ENCODE measurements around the gene WDR88. TPM values are rescaled to one million over a fixed set of nuclear protein-coding genes. Genes with fewer than 3 reads are reported as not detected.

The WDR88 gene
- total RNA-seq, 4 donors from 2014 or later, result not detected

DNA sequence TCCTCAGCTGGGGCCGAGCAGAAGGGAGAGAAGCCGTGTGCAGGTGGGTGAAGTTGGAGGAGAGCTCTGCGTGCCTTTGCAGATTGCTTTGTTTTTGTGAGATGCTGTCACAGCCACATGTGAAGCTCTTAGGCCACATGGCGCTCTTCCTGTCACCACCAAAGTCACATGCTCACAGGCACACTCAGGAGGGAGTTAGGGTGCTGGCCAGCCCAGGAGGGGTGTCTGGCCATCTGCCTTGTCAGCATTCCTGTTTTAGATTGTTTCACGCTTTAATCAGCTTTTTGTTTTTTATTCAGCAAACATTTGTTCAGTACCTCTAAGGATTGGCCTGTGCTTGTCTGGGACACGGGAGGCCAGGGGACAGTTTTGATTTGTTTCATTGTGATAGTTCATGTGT, 29.0 kb upstream of the WDR88 start:
- no peak overlapping the region for H3K4me3 ChIP-seq (ENCODE audit: low read depth, poor library complexity, severe bottlenecking)
- intact Hi-C loops (cut with DNase I; ENCODE audit: low total_unique reads), result no loop called here
- DNase-seq (ENCODE audit: low spot score in 2 of 2), result no peak
- 93 to 95% methylated on average over 6 of the region's 6 CpGs for WGBS, 2 donors
- TF ChIP-seq, protein P1, sequence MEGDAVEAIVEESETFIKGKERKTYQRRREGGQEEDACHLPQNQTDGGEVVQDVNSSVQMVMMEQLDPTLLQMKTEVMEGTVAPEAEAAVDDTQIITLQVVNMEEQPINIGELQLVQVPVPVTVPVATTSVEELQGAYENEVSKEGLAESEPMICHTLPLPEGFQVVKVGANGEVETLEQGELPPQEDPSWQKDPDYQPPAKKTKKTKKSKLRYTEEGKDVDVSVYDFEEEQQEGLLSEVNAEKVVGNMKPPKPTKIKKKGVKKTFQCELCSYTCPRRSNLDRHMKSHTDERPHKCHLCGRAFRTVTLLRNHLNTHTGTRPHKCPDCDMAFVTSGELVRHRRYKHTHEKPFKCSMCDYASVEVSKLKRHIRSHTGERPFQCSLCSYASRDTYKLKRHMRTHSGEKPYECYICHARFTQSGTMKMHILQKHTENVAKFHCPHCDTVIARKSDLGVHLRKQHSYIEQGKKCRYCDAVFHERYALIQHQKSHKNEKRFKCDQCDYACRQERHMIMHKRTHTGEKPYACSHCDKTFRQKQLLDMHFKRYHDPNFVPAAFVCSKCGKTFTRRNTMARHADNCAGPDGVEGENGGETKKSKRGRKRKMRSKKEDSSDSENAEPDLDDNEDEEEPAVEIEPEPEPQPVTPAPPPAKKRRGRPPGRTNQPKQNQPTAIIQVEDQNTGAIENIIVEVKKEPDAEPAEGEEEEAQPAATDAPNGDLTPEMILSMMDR (IDR thresholded peaks at IDR 0.05), result no peak
- no peak for TF ChIP-seq POLR2A (IDR thresholded peaks at IDR 0.05)

DNA sequence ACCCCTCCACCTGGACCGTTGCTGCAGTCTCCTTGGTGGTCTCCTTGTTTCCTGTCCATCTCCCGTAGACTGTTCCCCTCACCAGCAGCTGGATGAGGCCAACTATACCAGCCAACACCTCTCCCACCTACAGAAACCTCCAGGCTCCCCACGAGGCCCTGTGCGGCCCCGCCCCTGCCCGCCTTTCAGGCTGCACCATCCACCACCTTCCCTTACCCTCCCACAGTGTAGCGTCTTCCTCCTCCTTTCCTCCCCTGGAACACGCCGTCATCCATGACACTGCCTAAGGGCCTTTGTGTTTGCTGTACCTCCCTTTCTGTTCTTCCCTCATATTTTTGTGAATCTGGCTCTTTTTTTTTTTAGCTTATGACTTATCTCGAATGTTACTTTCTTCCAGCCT, 23.8 kb upstream of the WDR88 start:
- 90 to 91% methylated on average over 10 of the region's 10 CpGs for WGBS, 2 donors
- no peak overlapping the region for H3K4me3 ChIP-seq (ENCODE audit: low read depth, poor library complexity, severe bottlenecking)
- intact Hi-C loops (cut with DNase I; ENCODE audit: low total_unique reads), result no loop called here
- no peak for TF ChIP-seq POLR2A (IDR thresholded peaks at IDR 0.05)
- TF ChIP-seq, protein P1 (IDR thresholded peaks at IDR 0.05), result no peak
- no peak for DNase-seq (ENCODE audit: low spot score in 2 of 2)

DNA sequence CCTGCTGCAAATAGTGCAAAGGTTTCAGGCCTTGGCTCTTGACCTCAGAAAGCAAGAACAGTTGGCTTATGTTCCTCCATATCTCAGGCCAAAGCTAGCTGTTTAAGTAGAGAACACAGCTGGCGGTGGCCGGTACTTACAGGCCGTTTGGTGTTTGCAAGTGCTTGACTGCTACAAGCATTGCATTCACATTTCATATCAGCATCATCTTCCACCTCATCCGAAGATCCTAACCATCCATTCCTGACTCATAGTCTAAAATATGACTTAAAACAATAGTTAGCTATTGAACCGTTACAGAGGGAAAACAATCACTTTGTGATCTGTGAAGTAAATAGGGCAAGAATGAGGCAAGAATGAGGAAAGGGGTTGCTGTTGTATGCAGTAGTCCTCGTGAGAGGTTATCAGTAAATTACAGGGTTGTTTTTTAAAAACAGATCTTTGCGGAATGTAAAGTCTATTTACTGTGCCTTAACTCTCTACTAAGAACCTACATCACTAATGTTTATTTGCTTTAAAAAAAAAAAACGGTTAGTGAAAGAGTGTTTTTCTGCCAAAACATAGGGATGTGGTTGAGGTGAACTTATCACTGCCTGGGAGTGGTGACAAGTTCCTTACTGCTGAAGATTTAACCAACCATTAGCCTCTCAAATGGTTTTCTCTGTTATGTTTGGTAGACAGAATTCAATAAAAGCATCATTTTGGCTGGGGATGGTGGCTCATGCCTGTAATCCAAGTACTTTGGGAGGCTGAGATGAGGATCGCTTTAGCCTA, 21.6 kb upstream of the WDR88 start:
- DNase-seq (ENCODE audit: low spot score in 2 of 2), result no peak
- no peak overlapping the region for H3K4me3 ChIP-seq (ENCODE audit: low read depth, poor library complexity, severe bottlenecking)
- 88 to 90% methylated on average over 9 of the region's 9 CpGs for WGBS, 2 donors
- TF ChIP-seq, protein P1 (IDR thresholded peaks at IDR 0.05), result no peak
- no peak for TF ChIP-seq POLR2A (IDR thresholded peaks at IDR 0.05)
- intact Hi-C loops (cut with DNase I; ENCODE audit: low total_unique reads), result no loop called here

DNA sequence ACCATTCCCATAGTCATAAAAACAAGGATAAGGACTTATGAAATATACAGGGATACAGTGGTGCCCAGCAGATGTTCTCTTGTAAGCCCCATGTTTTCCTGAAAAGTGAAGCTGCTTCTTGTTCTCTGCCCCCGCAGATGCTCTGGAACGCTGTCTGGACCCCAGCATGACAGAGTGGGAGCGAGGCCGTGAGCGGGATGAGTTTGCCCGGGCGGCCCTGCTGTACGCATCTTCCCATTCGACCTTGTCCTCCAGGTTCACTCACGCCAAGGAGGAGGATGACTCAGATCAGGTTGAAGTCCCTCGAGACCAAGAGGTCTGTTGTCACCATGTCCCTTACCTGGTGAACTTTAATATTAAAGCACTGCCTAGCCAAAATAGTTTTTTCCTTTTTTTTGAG, 20.3 kb upstream of the WDR88 start:
- no peak overlapping the region for H3K4me3 ChIP-seq (ENCODE audit: low read depth, poor library complexity, severe bottlenecking)
- TF ChIP-seq POLR2A (IDR thresholded peaks at IDR 0.05), result no peak
- TF ChIP-seq, protein P1 (IDR thresholded peaks at IDR 0.05), result no peak
- DNase-seq (ENCODE audit: low spot score in 2 of 2), result no peak
- 86 to 90% methylated on average over 11 of the region's 11 CpGs for WGBS, 2 donors
- intact Hi-C loops (cut with DNase I; ENCODE audit: low total_unique reads), result no loop called here

DNA sequence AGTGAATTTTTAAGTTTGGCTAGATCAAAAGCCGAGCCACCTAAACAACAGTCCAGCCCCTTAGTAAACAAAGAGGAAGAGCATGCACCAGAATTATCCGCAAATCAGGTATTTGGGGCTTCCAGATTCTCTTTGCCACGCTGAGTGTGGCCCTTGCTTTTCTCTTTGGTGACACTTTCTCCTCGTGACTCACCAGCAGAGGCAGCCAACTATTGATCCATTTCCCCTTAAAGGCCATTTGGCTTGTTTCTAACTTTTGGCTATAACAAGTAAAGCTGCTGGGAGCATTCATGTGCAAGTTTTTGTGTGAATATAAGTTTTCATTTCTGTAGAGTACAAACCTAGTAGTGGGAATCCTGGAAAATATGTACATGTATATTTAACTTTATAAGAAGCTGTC, 17.6 kb upstream of the WDR88 start:
- TF ChIP-seq POLR2A (IDR thresholded peaks at IDR 0.05), result no peak
- TF ChIP-seq, protein P1 (IDR thresholded peaks at IDR 0.05), result no peak
- WGBS, 2 donors, result 87 to 90% methylated on average over 4 of the region's 4 CpGs
- no peak for DNase-seq (ENCODE audit: low spot score in 2 of 2)
- intact Hi-C loops (cut with DNase I; ENCODE audit: low total_unique reads), result no loop called here
- no peak overlapping the region for H3K4me3 ChIP-seq (ENCODE audit: low read depth, poor library complexity, severe bottlenecking)

DNA sequence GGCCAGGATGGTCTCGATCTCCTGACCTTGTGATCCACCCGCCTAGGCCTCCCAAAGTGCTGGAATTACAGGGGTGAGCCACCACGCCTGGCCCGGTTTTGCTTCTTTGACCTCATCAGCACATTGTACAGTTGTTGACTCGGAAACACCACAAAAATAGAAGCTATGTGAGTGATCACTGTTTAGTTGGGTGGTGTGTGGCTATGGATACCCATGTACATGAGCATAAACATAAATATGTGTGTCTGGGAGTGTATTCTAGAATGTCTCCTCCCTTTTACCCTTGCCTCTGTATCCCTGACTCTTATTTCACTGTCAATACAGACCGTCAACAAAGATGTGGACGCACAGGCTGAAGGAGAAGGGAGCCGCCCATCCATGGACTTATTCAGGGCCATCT, 14.4 kb upstream of the WDR88 start:
- intact Hi-C loops (cut with DNase I; ENCODE audit: low total_unique reads), result no loop called here
- no peak for DNase-seq (ENCODE audit: low spot score in 2 of 2)
- H3K4me3 ChIP-seq (ENCODE audit: low read depth, poor library complexity, severe bottlenecking), result no peak overlapping the region
- TF ChIP-seq, protein P1 (IDR thresholded peaks at IDR 0.05), result no peak
- TF ChIP-seq POLR2A (IDR thresholded peaks at IDR 0.05), result no peak
- 84 to 87% methylated on average over 8 of the region's 8 CpGs for WGBS, 2 donors
